Hepatocyte (in vitro differentiated cells): ENCODE measurements around the gene PIAS4. TPM values are rescaled to one million over a fixed set of nuclear protein-coding genes. Genes with fewer than 3 reads are reported as not detected.

Source experiments
- DNase-seq: peaks from one replicate; pipeline ENCODE4 v3.0.0-alpha.2; 2016; ENCODE audit warnings: low spot score
- H2AFZ ChIP-seq: fragments of 200-600 bp; sonication (generic); 2 replicates; pipeline ENCODE4 v1.6.0; 2016; ENCODE audit warnings: antibody characterized with exemption, mild to moderate bottlenecking
- H3K27ac ChIP-seq: fragments of 200-600 bp; sonication (generic); 2 replicates; pipeline ENCODE4 v1.5.1; 2016; ENCODE audit warnings: mild to moderate bottlenecking
- H3K27me3 ChIP-seq: fragments of 200-600 bp; sonication (generic); 2 replicates; pipeline ENCODE4 v1.6.1; 2016
- H3K36me3 ChIP-seq: fragments of 200-600 bp; sonication (generic); replicated peaks from 2 replicates; pipeline ENCODE4 v1.5.1; 2016; ENCODE audit warnings: low read depth; ENCODE audit not compliant: insufficient read depth
- H3K4me1 ChIP-seq: fragments of 200-600 bp; sonication (generic); 2 replicates; pipeline ENCODE4 v1.5.1; 2016; ENCODE audit warnings: mild to moderate bottlenecking, moderate library complexity; ENCODE audit not compliant: insufficient read depth
- H3K4me2 ChIP-seq: fragments of 200-600 bp; sonication (generic); 2 replicates; pipeline ENCODE4 v1.6.0; 2016
- H3K4me3 ChIP-seq: fragments of 200-600 bp; sonication (generic); 2 replicates; pipeline ENCODE4 v1.5.1; 2016; ENCODE audit warnings: mild to moderate bottlenecking
- H3K79me2 ChIP-seq: fragments of 200-600 bp; sonication (generic); 2 replicates; pipeline ENCODE4 v1.6.0; 2017; ENCODE audit warnings: mild to moderate bottlenecking
- H3K9me2 ChIP-seq: fragments of 200-600 bp; sonication (generic); replicated peaks from 2 replicates; pipeline ENCODE4 v1.6.0; 2017; ENCODE audit warnings: mild to moderate bottlenecking; ENCODE audit not compliant: insufficient read depth
- H3K9me3 ChIP-seq: fragments of 200-600 bp; sonication (generic); 2 replicates; pipeline ENCODE4 v1.5.1; 2016; ENCODE audit warnings: low read depth, mild to moderate bottlenecking
- H4K20me1 ChIP-seq: fragments of 200-600 bp; sonication (generic); 2 replicates; pipeline ENCODE4 v1.6.0; 2016; ENCODE audit warnings: mild to moderate bottlenecking; ENCODE audit not compliant: insufficient read depth, poor library complexity, severe bottlenecking
- CTCF ChIP-seq: fragments of 200-600 bp; sonication (generic); IDR thresholded peaks from 2 replicates; pipeline ENCODE4 v1.5.1; 2016; ENCODE audit warnings: antibody characterized with exemption, mild to moderate bottlenecking; ENCODE audit not compliant: poor library complexity
- EZH2 ChIP-seq: fragments of 200-600 bp; sonication (generic); IDR thresholded peaks from 2 replicates; pipeline ENCODE4 v1.6.1; 2016; ENCODE audit warnings: antibody characterized with exemption, mild to moderate bottlenecking, borderline replicate concordance
- EZH2phosphoT487 ChIP-seq: fragments of 200-600 bp; sonication (generic); IDR thresholded peaks from one replicate; pipeline ENCODE4 v1.6.1; 2018; ENCODE audit warnings: antibody characterized with exemption, mild to moderate bottlenecking, low read depth, moderate library complexity; ENCODE audit not compliant: unreplicated experiment, severe bottlenecking
- WGBS: methylation state at CpG from one replicate; pipeline ENCODE4 v1.1.6; 2016; ENCODE audit warnings: low lambda C conversion rate; ENCODE audit errors: missing lambda C conversion rate; 5-methylcytosine and 5-hydroxymethylcytosine counted together
- polyA plus RNA-seq: library from polyadenylated mRNA; unstranded; fragments of >200 nt; fragmentation: Nextera tagmentation; extraction: Ambion mirVana; gene quantifications from 2 replicates; pipeline ENCODE4 v1.2.1, GENCODE V29; 2016
- total RNA-seq: library from RNA; depleted of rRNA; stranded (reverse); fragments of >200 nt; gene quantifications from 2 replicates; pipeline ENCODE4 v1.2.3, GENCODE V29; 2014

Gene PIAS4
- total and polyA plus RNA-seq, 2 experiments from 2014 or later, result 15.0 to 16.7 TPM

GRCh38 chr19:3979674-3980352 is 27.7 kb upstream of the PIAS4 start:
- H3K4me2 ChIP-seq, result no peak overlapping the region
- no peak overlapping the region for H3K27ac ChIP-seq
- no peaks in the 10 kb centered on the region for H3K36me3 ChIP-seq
- H3K9me3 ChIP-seq, result no peaks in the 10 kb centered on the region
- 96% methylated on average over 25 of the region's 25 CpGs for WGBS
- H3K4me1 ChIP-seq, result peaks cover 6% of the 10 kb centered on the region
- no peaks in the 10 kb centered on the region for H3K27me3 ChIP-seq
- DNase-seq, result no peak
- peaks cover 83% of the 10 kb centered on the region for H3K79me2 ChIP-seq
- H4K20me1 ChIP-seq, result peaks cover 99% of the 10 kb centered on the region
- H3K4me3 ChIP-seq, result no peak overlapping the region
- H2AFZ ChIP-seq, result no peak overlapping the region
- TF ChIP-seq CTCF (no peak), EZH2 (no peak), EZH2phosphoT487 (no peak)
- H3K9me2 ChIP-seq, result no peaks in the 10 kb centered on the region

- Histone ChIP-seq H3K4me1 (peaks cover 7% of the 10 kb centered on the region), H3K4me3 (no peak overlapping the region), H3K36me3 (no peaks in the 10 kb centered on the region), H3K9me2 (no peaks in the 10 kb centered on the region), H3K27ac (no peak overlapping the region), H3K9me3 (no peaks in the 10 kb centered on the region), H2AFZ (no peak overlapping the region), H3K27me3 (no peaks in the 10 kb centered on the region), H3K4me2 (no peak overlapping the region), H4K20me1 (peaks cover 96% of the 10 kb centered on the region), H3K79me2 (peaks cover 87% of the 10 kb centered on the region)
- DNase-seq, result no peak
- TF ChIP-seq EZH2, result no peak
- no peak for TF ChIP-seq EZH2phosphoT487
- no peak for TF ChIP-seq CTCF
- 97% methylated on average over 30 of the region's 31 CpGs for WGBS
These were observed 26.9 kb upstream of the PIAS4 start for GRCh38 chr19:3980353-3981251.

- no peak overlapping the region for H3K4me2 ChIP-seq
- H2AFZ ChIP-seq, result no peak overlapping the region
- no peaks in the 10 kb centered on the region for H3K9me3 ChIP-seq
- H4K20me1 ChIP-seq, result peaks cover 88% of the 10 kb centered on the region
- H3K4me3 ChIP-seq, result no peak overlapping the region
- no peak for DNase-seq
- H3K27me3 ChIP-seq, result no peaks in the 10 kb centered on the region
- H3K36me3 ChIP-seq, result no peaks in the 10 kb centered on the region
- peaks cover 85% of the 10 kb centered on the region for H3K79me2 ChIP-seq
- TF ChIP-seq EZH2 (no peak), CTCF (no peak), EZH2phosphoT487 (no peak)
- 93% methylated on average over 10 of the region's 10 CpGs for WGBS
- peaks cover 12% of the 10 kb centered on the region for H3K4me1 ChIP-seq
- no peaks in the 10 kb centered on the region for H3K9me2 ChIP-seq
- H3K27ac ChIP-seq, result no peak overlapping the region
These were observed 26.2 kb upstream of the PIAS4 start for GRCh38 chr19:3981373-3981735.
